KMS-11 (cell line): Measurements from ENCODE around the gene ZNF669.

Experiments used
- H2AFZ ChIP-seq: fragments of 200-600 bp; sonication (generic); 2 replicates; pipeline ENCODE4 v1.6.1; 2016; ENCODE audit warnings: antibody characterized with exemption, mixed run types, low read depth
- H3K27ac ChIP-seq: fragments of 200-600 bp; sonication (generic); 2 replicates; pipeline ENCODE4 v1.6.1; 2016; ENCODE audit warnings: mild to moderate bottlenecking, mixed run types
- H3K27me3 ChIP-seq: fragments of 200-600 bp; sonication (generic); 2 replicates; pipeline ENCODE4 v1.6.1; 2017; ENCODE audit warnings: mild to moderate bottlenecking, low read depth, mixed run types, moderate library complexity; ENCODE audit not compliant: insufficient read depth
- H3K36me3 ChIP-seq: fragments of 200-600 bp; sonication (generic); 2 replicates; pipeline ENCODE4 v1.6.1; 2017; ENCODE audit warnings: mild to moderate bottlenecking, mixed run types; ENCODE audit not compliant: insufficient read depth
- H3K4me1 ChIP-seq: fragments of 200-600 bp; sonication (generic); 2 replicates; pipeline ENCODE4 v1.6.1; 2016; ENCODE audit warnings: mild to moderate bottlenecking, low read depth, mixed run types; ENCODE audit not compliant: poor library complexity, severe bottlenecking
- H3K4me2 ChIP-seq: fragments of 200-600 bp; sonication (generic); 2 replicates; pipeline ENCODE4 v1.7.0; 2016; ENCODE audit warnings: mild to moderate bottlenecking, mixed run types
- H3K4me3 ChIP-seq: fragments of 200-600 bp; sonication (generic); IDR thresholded peaks from 2 replicates; pipeline ENCODE4 v1.6.1; 2017; ENCODE audit warnings: low read depth, low read length, mixed read lengths; ENCODE audit not compliant: insufficient read depth
- H3K79me2 ChIP-seq: fragments of 200-600 bp; sonication (generic); 2 replicates; pipeline ENCODE4 v1.6.1; 2016; ENCODE audit warnings: low read depth, mixed run types; ENCODE audit not compliant: insufficient read depth
- H3K9ac ChIP-seq: fragments of 200-600 bp; sonication (generic); 2 replicates; pipeline ENCODE4 v1.6.1; 2016; ENCODE audit warnings: mild to moderate bottlenecking, mixed run types
- H4K20me1 ChIP-seq: fragments of 200-600 bp; sonication (generic); 2 replicates; pipeline ENCODE4 v1.6.1; 2016; ENCODE audit warnings: mild to moderate bottlenecking, mixed run types; ENCODE audit not compliant: insufficient read depth
- CTCF ChIP-seq: fragments of 200-600 bp; sonication (generic); conservative IDR thresholded peaks from 2 replicates; pipeline ENCODE4 v1.6.1; 2017; ENCODE audit warnings: low read depth, mild to moderate bottlenecking, antibody characterized with exemption, low read length, moderate library complexity, mixed read lengths

ZNF669 gene

DNA sequence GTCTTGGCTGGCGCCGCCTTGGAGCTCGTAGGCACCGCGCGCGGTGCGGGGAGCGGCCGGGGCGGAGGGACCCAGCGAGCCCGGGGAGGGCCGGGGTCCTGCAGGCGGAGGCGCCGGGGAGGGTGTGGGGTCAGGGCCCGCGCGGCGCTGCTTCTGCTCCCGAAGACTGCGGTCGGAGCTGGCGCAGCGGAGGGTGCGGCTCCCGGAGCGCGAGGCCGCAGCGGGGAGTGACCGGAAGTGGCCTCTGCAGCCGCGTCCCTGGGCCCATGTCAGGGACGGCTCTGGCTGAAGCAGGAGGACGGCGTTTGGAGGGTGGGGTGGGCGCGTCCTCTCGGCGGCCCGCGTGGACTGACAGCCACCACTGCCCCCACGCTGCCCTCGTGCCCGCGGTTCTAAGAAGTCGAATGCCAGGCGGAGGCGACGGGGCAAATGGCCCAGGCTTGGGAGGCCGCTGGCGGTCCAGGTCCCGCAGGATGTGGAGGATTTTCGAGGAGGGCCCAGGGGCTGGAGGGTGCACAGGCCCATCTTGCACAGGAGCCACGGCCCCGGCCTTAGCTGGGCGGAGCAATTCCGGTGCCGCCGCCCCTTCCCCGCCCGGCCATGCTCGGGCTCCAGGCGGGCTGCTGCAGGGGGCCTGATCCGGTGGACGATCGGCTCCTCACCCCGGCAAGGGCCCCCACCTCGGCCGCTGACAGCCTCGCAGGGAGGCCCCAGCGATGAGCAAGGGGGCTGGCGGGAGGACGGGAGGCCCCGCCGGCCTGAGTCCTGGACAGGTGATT, 7.7 kb upstream of the ZNF669 start:
- Histone ChIP-seq H3K4me1 (no peaks in the 10 kb centered on the region), H3K79me2 (no peaks in the 10 kb centered on the region), H3K36me3 (no peaks in the 10 kb centered on the region), H3K4me3 (no peak overlapping the region), H2AFZ (no peak overlapping the region; the same call in 1 of the 2 replicates), H3K27me3 (no peaks in the 10 kb centered on the region), H3K4me2 (no peak overlapping the region), H4K20me1 (no peaks in the 10 kb centered on the region), H3K9ac (no peak overlapping the region), H3K27ac (no peak overlapping the region)
- TF ChIP-seq CTCF, result no peak

DNA sequence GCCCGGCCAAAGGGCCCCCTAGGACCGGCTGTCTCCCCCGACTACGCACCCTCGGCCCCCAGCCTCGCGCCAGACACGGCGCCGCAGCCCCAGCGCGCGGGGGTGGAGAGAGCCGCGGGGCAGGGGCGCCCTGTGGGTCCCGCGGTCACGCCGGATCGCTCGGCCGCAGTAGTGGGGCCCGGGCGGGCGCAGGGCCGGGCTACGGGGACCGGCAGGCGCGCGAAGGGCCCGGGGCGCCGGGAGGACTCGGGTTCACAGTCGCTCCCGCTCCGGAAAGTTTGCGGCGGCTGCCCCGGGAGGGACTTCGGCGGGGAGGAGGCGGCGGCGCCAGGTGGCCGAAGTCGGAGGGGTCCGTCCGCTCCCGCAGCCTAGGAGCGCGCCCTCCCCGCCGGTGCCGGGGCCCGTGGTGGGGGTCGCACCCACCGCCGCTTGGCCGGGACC, 7.1 kb upstream of the ZNF669 start:
- Histone ChIP-seq H4K20me1 (no peaks in the 10 kb centered on the region), H3K4me1 (no peaks in the 10 kb centered on the region), H3K36me3 (no peaks in the 10 kb centered on the region), H3K4me3 (no peak overlapping the region), H3K4me2 (no peak overlapping the region), H3K9ac (no peak overlapping the region), H3K27ac (no peak overlapping the region), H3K27me3 (no peaks in the 10 kb centered on the region), H3K79me2 (no peaks in the 10 kb centered on the region), H2AFZ (no peak overlapping the region)
- no peak for TF ChIP-seq CTCF

DNA sequence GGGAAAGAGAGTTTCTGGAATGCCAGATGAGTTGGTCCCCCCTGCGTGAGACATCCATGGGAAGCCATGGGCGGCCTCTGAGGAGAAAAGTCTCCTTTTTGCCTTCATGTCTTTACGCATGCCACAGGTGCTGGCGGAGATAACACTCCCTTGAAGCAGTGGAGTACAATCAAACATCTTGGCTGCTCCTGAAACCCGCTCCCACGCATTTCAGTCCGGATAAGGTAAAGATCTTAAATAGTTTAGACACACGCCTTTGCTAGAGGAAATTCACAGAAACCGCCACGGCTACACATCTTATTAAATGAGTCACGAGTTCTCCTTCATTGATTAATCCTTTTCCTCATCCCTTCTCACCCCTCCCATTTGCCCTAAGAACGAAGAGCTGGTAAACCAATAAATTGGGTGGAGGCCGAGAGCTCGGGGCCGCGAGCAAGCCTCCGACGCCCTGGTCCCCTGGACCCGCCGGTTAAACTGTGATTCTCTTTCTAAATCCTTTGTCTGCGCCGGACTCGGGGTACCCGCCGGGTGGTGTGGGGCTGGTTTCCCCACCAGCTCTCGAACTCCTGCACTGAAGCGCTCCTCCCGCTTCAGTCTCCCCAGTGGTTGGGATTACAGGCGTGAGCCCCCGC, 6.6 kb upstream of the ZNF669 start:
- TF ChIP-seq CTCF, result no peak
- H3K27ac ChIP-seq, result no peak overlapping the region

DNA sequence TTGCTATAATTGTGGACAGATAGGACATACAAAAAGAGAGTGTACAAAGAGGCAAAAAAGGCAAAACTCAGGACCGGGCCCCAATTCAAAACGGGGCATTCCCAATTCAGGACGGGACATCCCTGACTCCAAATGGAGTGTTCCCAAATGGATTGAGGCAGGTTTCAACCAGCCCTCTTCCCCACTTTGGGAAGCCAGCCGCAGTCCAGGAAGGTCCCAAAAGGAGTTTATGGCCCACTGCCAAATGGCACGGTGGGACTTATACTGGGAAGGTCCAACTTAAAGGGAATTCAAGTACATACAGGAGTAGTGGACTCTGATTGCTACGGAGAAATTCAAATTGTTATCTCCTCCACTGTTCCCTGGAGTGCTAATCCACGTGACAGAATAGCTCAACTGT, 3.5 kb upstream of the ZNF669 start:
- Histone ChIP-seq H4K20me1 (no peaks in the 10 kb centered on the region), H3K9ac (no peak overlapping the region), H3K4me2 (no peak overlapping the region), H2AFZ (no peak overlapping the region), H3K4me3 (no peak overlapping the region), H3K79me2 (peaks cover 5% of the 10 kb centered on the region; the same call in 1 of the 2 replicates), H3K27me3 (no peaks in the 10 kb centered on the region), H3K27ac (no peak overlapping the region), H3K36me3 (peaks cover 3% of the 10 kb centered on the region; the same call in 1 of the 2 replicates), H3K4me1 (no peaks in the 10 kb centered on the region)
- no peak for TF ChIP-seq CTCF

More for the DNA sequence above, 6.6 kb upstream of the ZNF669 start:
- no peaks in the 10 kb centered on the region for H3K79me2 ChIP-seq
- H3K4me1 ChIP-seq, result no peaks in the 10 kb centered on the region
- H3K27me3 ChIP-seq, result no peaks in the 10 kb centered on the region
- no peak overlapping the region for H2AFZ ChIP-seq
- no peak overlapping the region for H3K4me2 ChIP-seq
- H3K36me3 ChIP-seq, result no peaks in the 10 kb centered on the region
- H3K4me3 ChIP-seq, result no peak overlapping the region
- H3K9ac ChIP-seq, result no peak overlapping the region
- H4K20me1 ChIP-seq, result no peaks in the 10 kb centered on the region
